GM21529 (cell line): ENCODE measurements around the gene MYO5A.
"Not testable (repeated sequence)": the region's sequence is repeated elsewhere in the genome, so short reads cannot be mapped to it uniquely, and the experiment has no call there.

Source experiments
- ATAC-seq: cut with Tn5 transposase; IDR thresholded peaks from one replicate; pipeline ENCODE4 v1.9.1; 2021; ENCODE audit not compliant: unreplicated experiment

Gene MYO5A

DNA sequence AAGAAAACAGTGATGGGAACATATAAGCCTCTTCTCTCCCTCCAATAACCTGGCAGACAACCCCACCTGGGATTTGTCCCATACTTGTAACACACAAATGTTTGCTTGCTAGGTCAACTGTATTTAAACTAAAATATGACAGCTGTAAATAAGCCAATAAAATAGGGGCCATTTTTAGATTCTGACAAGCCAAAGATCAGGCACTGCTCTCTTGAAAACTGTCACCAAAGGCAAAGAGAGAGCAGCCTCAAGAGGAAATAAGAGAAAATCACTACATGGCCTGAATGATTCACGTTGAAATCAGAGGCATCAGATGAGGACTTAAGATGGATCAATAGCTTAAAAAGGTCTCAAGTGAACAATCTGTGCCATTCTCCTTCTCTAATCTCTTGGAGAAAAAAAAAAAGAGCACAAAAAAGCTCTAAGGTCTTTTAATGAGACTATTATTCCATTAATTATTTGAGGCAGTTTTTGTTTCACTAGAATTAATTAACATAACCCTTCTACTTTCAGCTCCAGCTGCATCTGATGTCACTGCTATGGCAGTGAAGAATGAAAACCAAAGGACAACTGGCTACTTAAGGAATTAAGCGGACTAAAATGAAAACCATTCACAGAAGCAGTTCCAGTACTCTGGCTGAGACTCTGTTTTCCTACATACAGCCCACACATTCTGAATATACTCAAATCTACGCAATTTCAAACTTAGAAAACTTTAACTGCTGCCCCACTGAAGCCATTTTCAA lies 19.0 kb downstream of the MYO5A start:
- no peak for ATAC-seq

DNA sequence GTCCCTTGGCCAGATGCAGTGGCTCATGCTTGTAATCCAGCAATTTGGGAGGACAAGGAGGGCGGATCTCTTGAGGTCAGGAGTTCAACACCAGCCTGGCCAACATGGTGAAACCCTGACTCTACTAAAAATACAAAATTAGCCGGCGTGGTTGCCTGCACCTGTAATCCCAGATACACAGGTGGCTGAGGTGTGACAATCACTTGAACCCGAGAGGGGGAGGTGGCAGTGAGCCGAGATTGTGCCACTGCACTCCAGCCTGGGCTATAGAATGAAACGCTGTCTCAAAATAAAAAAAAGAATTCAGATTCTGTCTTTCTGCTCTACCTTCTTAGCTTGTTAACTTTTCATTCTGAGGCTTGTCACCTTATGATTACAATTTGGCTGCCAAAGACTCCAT lies 22.1 kb downstream of the MYO5A start:
- no peak for ATAC-seq

DNA sequence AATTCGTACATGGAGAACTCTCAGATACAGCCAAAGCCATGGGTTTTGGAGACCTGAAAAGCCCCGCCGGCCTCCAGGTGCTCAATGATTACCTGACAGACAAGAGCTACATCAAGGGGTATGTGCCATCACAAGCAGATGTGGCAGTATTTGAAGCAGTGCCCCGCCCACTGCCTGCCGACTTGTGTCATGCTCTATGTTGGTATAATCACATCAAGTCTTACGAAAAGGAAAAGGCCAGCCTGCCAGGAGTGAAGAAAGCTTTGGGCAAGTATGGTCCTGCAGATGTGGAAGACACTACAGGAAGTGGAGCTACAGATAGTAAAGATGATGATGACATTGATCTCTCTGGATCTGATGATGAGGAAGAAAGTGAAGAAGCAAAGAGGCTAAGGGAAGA lies 23.5 kb downstream of the MYO5A start:
- ATAC-seq, result no peak

DNA sequence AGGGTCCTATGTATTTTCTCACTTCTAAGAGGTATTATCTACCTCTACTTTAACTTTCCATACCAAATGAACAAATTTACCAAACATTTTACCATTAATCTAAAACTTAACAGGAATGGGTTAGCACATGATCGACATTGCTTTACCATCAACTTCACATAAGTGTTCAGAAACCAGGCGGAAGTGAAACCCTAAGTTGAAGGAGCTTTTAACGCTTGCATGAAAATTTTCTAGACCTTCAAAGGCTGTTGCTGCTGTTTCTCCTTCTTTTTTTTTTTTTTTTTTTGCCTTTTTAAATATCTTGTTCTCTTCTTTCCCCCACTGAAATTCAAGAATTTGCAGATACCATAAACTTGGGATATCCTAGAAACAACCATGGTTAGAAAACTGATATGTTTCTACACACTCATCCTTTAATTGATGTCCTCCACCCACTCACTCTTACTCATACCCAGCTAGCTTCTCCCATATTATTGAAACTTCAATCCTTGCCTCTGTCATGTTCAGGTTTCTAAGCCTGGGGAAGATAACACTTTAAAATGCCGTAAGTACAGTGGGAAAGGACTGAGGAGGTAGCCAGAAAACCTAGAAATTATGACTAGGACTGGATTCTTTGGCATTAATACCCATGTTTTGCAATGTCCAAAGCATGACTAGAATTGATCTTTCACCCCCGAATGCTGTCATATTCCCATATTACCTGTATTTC lies 24.7 kb downstream of the MYO5A start:
- ATAC-seq, result peak; percentile 83

DNA sequence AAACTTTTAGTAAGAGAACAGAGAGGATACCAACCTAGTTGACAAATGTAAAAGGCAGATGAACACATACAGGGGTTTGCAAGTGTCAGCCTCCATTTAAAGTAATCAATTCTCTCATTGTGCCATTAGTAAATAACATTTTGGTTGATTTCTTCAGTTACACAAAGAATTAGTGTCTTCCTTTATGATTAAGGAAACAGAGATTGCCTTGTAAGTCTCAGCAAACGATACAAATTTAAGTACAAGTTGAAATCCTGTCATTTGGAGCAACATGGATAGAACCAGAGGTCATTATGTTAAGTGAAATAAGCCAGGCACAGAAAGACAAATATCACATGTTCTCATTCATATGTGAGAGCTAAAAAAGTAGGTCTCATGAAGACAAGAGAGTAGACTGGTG lies 26.1 kb downstream of the MYO5A start:
- ATAC-seq, result no peak

DNA sequence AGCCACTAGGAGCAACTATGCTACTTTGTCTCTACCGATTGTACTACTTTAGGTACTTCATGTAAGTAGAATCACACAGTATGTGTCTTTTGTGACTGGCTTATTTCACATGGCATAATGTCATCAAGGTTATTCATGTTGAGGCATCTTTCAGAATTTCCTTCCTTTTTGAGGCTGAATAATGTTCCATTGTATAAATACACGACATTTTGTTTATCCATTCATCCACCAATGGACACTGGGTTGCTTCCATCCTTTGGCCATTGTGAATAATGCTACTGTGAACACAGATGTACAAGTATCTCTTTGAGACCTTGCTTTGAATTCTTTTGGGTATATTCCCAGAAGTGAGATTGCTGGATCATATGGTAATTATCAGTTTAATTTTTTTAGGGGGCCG lies 29.2 kb downstream of the MYO5A start:
- no peak for ATAC-seq

DNA sequence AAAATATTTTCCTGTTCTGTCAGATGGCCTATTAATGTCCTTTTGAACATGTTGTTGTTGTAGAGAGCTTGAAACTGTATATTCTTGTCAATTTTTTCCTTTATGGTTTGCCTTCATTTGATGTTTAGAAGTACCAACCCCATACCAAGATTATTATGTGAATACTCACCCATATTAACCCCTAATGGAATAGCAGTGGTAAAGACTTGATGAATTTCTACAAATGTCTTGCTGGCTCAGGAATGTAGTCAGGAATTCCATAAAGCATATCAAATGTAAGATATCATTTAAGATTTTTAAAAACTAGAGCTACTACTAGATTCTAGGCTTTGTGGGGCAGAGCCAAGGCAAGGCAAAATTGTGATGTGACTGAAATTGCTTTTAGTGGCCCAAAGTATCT lies 30.0 kb downstream of the MYO5A start:
- no peak for ATAC-seq

DNA sequence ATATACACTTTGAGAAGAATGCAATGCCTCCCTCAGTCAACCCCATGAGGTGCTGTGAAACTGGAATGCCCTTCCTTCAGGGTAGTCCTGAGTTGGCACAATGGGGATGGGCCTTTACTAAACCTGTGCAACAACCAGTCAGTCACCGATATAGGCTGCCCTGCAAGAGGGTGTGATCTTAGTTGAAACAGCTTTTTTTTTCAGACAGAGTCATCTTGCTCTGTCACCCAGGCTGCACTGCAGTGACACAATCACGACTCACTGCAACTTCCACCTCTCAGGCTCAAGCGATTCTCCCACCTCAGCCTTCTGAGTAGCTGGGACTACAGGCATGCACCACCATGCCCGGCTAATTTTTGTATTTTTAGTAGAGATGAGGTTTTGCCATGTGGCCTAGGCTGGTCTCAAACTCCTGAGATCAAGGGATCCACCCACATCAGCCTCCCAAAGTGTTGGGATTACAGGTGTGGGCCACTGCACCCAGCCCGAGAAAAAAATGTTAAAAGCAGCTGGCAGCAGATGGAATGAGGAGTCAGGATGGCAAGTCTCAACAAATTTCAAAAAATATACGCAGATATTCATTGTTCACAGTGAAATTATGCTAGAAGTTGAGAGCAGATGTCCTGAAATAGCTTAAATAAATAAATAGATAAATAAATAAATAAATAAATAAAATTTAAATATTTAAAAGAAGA lies 31.8 kb downstream of the MYO5A start:
- no peak for ATAC-seq

DNA sequence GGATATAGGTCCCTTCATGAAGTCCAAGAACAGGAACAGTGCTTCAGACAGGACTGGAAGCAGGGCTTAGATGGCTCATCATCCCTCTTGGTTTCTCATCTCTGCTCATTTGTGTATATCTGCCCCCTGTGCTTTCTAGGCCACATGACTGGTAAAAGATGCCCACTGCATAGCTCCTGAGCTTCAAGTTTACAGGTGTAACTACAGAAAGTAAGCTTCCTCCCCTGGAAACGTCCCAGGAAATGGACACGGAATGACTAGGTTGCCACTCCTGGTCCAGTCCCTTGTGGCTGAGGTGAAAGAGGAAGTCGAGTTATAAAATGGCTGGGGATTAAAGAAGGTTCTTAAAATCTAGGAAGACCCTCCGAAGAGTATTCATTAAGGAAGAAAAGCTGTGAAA lies 32.5 kb downstream of the MYO5A start:
- ATAC-seq, result no peak

DNA sequence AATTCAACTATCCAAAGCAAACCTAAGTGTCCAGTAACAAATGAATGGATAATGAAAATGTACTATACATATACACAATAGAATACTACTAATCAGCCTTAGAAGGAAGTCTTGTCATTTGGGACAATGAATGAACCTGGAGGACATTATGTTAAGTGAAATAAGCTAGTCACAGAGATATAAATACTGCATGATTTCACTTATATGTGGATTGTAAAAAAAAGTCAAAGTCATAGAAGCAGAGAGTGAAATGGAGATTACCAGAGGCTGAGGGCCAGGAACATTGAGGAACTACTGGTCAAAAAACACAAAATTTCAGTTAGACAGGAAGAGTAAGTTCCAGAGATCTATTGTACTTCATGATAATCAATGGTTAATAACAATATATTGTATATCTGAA lies 33.6 kb downstream of the MYO5A start:
- no peak for ATAC-seq

DNA sequence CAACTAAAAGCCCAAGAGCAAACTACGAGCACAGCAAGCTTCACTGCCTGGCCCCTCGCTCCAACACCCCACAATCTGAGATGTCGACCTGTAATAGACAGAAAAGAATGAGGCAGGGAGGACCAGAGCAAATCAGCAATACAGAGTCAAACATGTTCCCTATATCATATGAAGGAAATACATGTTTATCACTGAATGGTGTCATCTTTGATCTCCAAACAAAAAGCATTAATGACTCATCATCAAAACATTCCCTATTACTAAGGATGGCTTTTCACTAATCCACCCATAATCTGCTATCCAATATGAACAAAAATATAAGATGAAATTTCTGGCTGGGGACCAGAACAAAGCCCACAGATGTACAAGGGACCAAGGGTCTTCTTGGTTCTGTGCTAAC lies 34.7 kb downstream of the MYO5A start:
- no peak for ATAC-seq

DNA sequence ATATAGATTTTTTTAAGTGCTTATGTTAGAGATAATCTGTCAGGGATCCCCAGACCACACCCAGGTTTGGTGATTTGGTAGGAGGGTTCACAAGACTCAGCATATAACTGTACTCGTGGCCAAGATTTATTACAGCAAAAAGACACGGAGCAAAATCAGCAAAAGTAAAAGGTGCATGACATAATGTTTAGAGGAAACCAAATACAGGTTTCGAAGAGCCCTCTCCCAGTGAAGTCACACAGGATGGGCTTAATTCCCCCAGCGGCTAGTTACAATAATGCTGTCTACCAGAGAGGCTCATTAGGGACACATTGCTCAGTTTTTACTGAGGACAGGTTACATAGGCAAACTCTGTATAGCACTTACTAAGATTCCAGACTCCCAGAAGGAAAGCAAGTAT lies 36.5 kb downstream of the MYO5A start:
- ATAC-seq, result no peak

DNA sequence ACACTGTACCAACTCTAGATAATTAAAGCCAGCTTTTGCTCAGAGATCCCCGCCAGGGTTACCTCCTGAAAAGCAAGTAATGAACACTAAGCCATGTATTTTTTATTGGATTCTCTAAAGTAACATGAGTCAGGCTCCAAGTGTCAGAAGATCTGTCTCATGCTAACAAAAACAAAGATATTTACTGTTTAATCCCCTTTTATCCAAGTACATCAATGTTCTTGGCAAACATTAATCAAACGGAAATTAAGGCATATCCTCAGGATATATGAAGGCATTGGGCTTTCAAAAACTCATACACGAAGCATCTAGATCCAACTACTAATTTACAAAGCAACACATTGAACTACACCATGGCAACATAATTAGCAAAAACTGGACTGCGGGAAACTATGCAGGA lies 37.2 kb downstream of the MYO5A start:
- ATAC-seq, result no peak

DNA sequence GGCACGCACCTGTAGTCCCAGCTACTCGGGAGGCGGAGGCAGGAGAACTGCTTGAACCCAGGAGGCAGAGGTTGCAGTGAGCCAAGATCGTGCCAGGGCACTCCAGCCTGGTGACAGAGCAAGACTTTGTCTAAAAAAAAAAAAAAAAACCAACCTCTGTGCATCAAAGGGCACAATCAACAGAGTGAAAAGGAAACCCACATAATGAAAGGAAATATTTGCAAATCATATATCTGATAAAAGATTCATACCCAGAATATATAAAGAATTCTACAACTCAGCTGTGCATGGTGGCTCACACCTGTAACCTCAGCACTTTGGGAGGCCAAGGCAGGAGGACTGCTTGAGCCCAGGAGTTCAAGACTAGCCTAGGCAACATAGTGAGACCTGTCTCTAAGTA lies 39.2 kb downstream of the MYO5A start:
- not testable (repeated sequence) for ATAC-seq

DNA sequence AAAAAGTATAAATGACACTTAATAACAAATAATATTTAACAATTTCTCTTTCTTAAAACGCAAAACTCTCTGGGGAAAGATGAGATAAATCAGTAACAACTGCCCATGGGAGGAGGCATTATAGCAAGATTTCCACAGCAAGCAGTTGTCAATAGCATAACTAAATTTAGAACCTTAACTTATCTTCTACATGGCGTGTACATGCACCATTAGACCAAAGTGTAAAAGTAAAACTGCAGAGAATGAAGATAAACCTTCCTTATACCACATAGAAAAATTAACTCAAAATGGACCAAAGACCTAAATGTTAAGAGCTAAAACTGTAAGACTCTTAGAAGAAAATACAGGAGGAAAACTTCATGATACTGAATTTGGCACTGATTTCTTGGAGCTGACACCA lies 39.9 kb downstream of the MYO5A start:
- no peak for ATAC-seq

DNA sequence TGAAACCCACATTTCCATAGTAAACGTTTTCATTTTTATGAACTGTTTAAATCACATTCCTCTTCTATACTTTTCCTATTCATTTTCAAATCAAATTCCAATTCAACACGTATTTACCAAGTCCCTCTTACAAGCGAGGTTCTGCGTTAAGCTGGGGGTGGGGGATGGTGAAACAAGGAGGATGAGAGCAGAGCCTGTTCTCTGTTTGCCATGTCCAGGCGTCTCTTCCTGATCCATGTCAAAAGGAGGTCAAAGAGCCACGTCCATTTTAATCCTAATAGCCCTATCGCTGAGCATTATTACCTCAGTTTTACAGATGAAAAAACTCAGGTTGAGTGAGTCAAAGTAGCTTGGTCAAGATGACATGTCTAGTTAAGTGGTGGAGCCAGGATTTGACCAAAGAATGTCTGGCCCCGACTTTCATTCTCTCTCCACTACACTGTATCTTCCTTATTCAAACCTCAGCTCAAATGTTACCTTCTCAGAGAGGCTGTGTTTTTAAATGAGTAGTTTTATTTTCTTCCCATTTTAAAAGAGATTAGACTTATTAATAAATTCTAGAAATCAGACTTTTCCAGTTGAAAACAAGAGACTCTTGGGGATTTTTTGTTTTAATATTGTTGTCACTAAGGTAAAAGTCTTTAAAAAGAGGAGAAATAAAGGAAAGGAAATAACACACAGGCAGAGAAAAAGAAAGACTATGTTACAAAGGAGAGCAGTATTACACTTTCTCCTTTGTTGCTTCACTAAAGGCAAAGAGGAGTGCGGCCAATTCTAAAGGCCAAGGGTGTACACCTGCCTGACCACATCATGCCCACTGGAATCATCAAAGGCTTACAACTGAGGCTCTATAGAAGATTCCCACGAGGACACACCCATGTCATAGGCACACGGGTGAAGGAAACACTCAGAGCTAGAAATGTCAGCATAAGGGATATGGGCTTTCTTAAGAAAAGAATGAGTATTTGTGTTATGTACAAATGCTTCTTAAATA lies 42.4 kb downstream of the MYO5A start:
- no peak for ATAC-seq

DNA sequence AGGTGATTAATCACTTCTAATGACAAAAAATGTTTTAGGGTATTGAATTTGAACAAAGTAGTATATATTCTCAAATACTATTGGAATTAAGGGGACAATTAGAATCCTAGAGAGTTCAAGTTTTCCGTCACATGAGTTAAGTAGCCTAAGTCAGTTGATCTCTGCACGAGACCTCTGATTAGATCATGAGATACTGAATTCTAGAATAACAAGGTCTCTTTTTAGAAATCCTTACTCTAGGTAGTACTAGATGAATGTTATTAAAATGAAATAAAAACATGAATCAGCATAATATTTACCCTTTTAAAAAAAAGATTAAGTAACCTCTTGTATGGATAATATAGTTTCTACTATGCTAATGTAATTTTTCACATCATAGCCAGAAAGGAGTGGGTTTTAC lies 43.4 kb downstream of the MYO5A start:
- no peak for ATAC-seq

DNA sequence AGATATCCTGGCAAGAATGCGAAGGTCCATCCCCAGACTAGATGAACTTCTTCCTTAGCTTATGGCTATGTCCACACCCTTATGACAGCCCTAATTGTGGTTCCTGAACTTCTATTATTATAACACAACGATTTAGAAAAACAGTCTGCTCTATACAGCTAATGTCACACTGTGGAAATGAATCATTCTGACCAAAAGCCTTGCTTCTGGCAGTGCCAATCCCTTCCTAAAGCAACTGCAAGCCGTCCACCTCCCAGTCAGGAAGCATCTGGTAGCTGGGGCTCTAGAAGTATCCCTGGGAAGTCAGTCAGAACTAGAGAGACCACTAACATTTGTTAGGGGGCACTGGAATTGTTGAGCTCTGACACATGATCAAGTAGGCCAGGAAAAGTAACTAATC lies 45.0 kb downstream of the MYO5A start:
- no peak for ATAC-seq

DNA sequence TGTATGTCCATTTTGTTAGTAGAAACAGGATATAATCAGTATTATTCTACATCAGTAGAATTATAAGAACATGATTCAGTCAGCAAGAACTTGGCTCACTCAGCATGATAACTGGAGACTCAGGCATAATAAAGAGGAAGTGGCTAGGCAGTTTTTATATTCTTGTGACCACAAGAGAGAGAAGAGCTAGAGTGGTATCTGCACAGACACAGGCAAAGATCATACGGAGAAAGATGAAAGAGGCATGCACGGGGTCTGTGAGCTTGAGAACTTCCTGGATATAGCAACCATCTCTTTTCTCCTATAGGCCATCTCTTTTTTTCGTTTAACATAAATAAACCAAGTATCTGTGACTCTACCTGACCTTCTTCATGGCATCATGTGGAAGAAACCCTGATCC lies 46.8 kb downstream of the MYO5A start:
- ATAC-seq, result peak; percentile 97

DNA sequence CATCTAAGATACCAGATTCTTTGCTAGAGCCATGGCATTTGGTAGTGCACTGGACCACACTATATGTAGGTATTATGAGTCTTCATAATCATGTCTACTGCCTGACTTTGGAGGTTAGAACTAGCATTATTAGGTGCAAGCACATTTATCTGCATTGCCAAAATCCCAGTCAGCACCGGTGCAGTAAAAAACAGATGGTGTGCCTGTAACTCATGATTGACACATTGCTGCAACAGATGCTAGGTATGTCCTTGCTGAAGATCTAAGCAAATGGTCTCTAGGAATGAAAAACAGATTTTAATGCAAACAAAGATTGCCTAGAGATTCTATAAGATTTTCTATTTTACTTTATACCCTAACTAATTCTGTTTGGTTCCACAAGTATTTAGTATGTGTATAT lies 47.7 kb downstream of the MYO5A start:
- ATAC-seq, result no peak

DNA sequence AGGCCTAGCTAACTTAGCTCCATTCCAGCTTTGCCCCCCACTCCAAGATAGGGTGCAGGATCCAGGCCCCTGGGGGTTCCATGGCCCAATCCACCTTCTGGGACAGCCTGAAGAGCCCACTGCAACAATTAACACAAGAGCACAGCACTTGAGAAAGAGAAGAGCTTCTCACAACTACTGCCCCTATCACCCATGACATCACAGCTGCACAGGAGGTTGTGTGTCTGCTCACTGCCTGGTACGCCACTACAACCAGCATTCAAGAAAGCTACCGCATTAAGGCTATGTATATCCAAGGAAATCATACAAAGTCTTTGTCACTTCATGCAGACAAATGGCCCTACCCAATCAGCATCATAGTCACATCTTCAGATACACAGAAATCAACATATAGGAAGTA lies 62.0 kb downstream of the MYO5A start:
- ATAC-seq, result no peak
